ENCODE results near the gene EZH2.
A peak's percentile ranks its signal among the peaks of the same experiment; 100 is the strongest.

The EZH2 gene

GRCh38 chr7:148884049-148884298 lies at the start of gene EZH2:
EZH2 (minus strand) TSS chr7:148884291; CDS start chr7:148847298, 36,993 bp downstream.
- no peak for DNase-seq (ENCODE audit: low read depth in 2 of 2)

- no peak for DNase-seq (ENCODE audit: low read depth in 2 of 2)
Measured at GRCh38 chr7:148931470-148931869, 47.4 kb upstream of the EZH2 start.

DNA sequence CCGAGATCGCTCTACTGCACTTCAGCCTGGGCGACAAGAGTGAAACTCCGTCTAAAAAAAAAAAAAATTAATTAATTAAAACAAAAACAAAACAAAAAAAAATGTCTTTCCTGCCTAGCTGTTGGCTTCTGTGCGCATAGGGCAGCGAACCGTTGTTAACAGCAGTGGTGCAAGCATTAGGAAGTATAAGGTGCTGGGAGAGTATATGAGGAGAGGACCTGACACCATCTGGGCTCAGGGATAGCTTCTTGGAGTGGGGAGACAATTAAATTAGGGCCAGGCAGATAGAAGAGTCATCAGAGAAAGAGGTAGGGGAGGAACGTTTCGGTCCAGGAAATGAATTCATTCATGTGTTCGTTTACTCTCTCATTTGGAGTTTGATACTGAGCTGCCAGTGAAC lies 46.2 kb upstream of the EZH2 start:
- no peak for DNase-seq (ENCODE audit: low read depth in 2 of 2)

DNA sequence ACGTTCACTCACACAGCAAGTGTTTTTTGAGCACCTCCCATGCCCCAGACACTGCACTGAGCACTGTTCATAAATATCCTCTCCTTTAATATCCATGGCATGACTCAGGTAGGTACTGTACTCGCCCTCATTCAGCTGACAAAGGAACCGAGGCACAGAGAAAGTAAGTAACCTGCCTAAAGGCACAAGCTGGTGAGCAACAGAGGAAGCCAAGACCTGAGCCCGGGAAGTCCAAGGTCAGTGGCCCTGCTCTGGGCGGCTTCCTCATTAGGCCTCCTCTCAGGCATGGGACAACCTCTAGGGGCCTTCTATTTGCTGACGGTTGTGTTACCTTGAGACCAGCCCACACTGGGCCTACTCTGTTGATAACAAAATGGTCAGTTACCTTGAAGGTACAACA lies 45.1 kb upstream of the EZH2 start:
- DNase-seq (ENCODE audit: low read depth in 2 of 2), result no peak

GRCh38 chr7:148927123-148928045 lies 43.3 kb upstream of the EZH2 start:
- DNase-seq (ENCODE audit: low read depth in 2 of 2), result no peak

DNA sequence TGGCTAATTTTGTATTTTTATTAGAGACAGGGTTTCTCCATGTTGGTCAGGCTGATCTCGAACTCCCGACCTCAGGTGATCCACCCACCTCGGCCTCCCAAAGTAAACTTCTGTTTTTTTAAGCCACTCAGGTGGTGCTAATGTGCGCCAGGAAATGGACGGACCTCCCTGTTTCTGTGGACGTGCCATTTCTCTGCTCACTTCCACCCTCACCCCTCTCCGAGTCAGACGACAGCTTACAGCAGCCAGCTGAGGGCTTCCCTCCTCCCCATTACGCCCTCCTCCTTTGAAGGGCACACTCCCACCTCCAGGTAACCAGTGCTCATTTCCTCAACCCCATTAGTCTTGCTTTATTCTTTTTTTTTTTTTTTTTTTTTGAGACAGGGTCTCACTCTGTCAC lies 41.7 kb upstream of the EZH2 start:
- DNase-seq (ENCODE audit: low read depth in 2 of 2), result no peak

GRCh38 chr7:148924011-148924410 lies 39.9 kb upstream of the EZH2 start:
- DNase-seq (ENCODE audit: low read depth in 2 of 2), result no peak

DNA sequence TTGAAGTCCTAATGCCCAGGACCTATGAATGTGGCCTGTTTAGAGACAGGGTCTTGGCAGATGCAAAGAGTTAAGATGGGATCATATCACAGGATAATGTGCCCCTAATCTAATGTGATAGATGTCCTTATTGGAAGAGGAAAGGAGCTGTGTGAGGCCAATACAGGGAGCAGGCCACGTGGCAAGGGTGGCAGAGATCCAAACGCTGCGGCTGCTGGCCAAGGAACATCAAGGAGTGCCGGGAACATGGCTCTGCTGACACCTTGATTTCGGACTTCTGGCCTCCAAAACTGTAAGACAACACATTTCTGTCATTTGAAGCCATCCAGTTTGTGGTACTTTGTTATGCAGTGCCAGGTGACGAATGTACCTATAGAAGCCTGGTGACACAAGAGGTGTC lies 37.7 kb upstream of the EZH2 start:
- no peak for DNase-seq (ENCODE audit: low read depth in 2 of 2)

GRCh38 chr7:148921189-148921588 lies 37.1 kb upstream of the EZH2 start:
- no peak for DNase-seq (ENCODE audit: low read depth in 2 of 2)

GRCh38 chr7:148919859-148920258 lies 35.8 kb upstream of the EZH2 start:
- no peak for DNase-seq (ENCODE audit: low read depth in 2 of 2)

DNA sequence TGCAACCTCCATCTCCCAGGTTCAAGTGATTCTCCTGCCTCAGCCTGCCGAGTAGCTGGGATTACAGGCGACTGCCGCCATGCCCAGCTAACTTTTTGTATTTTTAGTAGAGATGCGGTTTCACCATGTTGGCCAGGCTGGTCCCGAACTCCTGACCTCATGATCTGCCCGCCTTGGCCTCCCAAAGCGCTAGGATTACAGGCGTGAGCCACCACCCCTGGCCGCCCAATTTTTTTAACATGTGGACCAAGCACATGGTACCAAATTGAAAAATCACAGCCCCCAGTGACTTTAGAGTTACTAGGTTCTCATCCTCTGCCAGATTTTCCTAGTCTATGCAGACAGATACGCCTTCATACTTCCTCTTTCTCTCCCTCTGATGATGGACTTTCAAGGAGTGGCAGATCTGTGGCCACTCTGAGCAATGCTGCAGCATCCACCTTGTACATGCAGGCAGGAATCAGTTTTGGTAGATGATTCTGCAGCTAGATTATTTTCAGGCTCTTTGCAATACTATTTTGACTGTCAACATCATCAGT lies 34.0 kb upstream of the EZH2 start:
- DNase-seq (ENCODE audit: low read depth in 2 of 2), result no peak

DNA sequence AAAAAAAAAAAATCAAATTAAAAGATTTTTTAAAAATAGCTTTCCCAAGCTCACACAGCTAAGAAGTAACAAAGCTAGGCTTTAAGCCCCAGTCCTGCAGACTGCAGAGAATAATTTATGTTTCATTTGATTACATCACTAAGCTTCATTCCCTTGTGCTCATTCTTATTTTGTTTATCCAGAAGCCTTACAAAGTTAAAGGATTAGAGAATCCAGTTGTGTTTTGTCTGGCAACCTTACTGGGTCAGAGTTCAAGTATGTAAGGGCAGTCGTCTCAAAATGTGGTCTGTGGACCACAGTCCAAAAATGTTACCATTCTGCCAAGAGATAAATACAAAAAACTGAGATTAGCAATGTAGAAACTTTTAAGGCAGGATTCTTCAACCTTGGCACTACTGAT lies 32.1 kb upstream of the EZH2 start:
- DNase-seq (ENCODE audit: low read depth in 2 of 2), result no peak

GRCh38 chr7:148915211-148915610 lies 31.1 kb upstream of the EZH2 start:
- no peak for DNase-seq (ENCODE audit: low read depth in 2 of 2)

- peak; percentile 10 to 14 for DNase-seq (ENCODE audit: low read depth in 2 of 2)
Measured at GRCh38 chr7:148914208-148914777, 30.2 kb upstream of the EZH2 start.

DNA sequence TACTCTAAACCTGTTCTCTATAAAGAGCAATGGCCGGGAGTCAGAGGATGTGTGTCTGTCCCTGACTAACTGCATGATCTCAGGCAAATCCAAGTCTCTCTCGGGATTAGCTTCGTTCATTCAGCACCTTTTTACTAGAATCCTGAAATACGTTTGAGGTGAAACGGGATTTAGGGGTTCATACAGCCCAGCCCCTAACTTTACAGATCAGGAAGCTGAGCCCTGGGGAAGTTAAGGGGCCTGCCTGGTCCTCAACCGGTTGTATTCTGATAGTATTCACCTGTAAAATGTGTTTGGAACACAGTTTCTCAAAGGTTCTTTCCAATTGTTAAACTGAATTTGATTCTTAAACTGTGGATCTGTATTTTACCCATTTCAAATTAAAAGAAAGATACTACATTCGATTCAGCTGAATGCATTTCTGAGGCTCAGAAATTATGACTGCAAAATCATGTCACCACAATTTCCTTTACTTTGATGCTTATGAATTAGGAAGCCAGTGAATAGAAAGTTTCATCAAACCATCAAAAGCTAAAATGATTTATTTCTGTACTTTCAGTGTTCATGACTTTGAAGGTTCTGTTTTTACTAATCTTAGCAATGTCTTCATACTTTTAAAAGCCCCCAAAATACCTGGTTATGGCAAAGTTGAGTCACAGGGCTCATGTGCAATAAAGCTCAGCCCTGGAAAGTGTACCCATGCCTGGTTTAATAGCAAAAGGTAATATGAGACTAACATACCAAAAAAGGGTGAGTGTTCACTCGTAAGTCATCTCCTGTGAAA lies 28.9 kb upstream of the EZH2 start:
- DNase-seq (ENCODE audit: low read depth in 2 of 2), result peak in 1 of 2 donors; percentile 53

GRCh38 chr7:148912151-148912550 lies 28.1 kb upstream of the EZH2 start:
- DNase-seq (ENCODE audit: low read depth in 2 of 2), result no peak

- no peak for DNase-seq (ENCODE audit: low read depth in 2 of 2)
Measured at GRCh38 chr7:148911626-148912025, 27.5 kb upstream of the EZH2 start.

DNA sequence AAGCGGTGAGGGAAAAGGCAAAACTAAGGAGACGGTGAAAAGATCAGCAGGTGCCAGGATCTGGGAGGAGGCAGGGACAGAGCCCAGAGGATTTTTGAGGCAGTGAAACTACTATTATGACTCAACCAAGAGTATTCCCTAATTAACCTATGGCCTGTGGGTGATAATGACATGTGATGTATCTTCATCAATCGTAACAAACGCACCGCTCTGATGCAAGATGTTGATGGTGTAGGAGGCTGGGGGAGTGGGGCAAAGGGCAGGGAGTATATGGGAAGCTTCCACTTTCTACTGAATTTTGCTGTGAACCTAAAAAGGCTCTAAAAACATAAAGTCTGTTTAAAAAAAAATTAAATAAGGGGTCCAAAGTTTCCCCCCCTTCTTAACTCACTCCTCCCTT lies 25.5 kb upstream of the EZH2 start:
- DNase-seq (ENCODE audit: low read depth in 2 of 2), result no peak

DNA sequence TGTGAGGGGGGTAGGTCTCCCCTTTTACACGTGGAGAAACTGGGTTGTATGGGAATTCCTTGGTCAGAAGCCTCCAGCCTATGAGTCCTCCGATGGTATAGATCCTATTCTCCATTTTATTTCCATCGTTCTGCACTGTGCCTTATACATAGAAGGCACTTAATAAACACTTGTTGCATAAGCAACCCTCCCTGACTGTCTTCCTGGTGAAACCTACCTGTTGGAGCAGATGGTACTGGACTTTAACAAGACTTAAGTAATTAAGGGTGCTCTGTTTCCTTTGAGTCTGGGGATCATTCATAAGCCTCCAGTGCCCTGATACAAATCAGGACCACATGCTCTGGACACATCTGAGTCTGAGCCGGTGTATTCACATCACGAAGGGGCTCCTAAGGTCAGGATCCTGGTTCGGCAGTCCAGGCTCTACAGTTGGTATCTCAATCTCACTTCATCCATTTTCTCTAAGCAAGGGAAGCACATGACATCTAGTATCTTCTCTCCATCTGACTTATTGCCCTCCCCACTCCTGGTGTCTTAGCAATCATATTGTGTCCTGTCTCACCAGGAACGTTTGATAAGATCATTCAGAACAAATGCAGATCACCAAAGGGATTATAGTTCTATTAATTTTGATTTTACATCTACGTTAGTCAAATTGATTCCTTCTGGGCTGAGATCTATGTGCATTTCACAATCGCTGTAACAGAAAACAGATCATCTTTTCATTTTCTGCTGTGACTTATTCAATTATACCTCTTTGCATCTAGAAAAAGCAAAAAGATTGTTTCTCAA lies 22.8 kb upstream of the EZH2 start:
- DNase-seq (ENCODE audit: low read depth in 2 of 2), result no peak

DNA sequence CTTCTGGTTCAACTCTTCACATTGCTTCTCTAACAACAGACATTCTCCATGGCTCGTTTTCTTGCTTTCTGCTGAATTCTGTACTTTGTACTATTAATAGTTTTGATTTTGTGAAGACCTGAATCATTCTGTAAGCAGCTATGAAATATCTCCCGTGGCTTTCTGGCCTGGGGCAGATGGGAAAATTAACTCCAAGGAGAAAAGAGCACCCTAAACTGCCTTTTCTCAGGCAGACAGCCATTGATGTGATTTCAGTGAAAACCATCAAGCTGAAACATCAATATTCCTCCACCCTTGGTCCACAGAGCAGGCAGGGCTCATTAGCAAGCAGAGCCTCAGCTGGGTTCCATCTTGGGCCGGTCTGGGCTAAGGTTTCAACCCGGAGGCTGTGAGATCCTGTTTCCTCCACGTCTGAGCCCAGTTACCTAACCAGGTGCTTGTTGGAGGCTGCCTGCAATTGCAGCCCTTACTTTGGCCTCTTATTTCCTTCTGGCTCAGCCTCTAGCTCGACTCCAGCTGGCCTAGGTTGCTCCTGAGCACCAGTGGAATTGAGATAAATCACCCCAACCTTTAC lies 21.1 kb upstream of the EZH2 start:
- no peak for DNase-seq (ENCODE audit: low read depth in 2 of 2)

GRCh38 chr7:148903504-148903903 lies 19.4 kb upstream of the EZH2 start:
- DNase-seq (ENCODE audit: low read depth in 2 of 2), result no peak

All from stimulated activated CD8-positive, alpha-beta memory T cell treated with anti-CD3 and anti-CD28 coated beads, Interleukin-15, amount 100 ng/mL, for 4 hours (primary cell).